ENCODE measurements around the gene EVC2. TPM values are rescaled to one million over a fixed set of nuclear protein-coding genes. Genes with fewer than 3 reads are reported as not detected.

EVC2 gene
- total RNA-seq, 1 donor from 2014 or later: 16.9 TPM

- Mint-ChIP-seq H3K27ac (no peak overlapping the region), H3K27me3 (ENCODE audit: low read depth) (no peaks in the 10 kb centered on the region)
- TF ChIP-seq CTCF (IDR thresholded peaks at IDR 0.05; ENCODE audit: unreplicated experiment): no peak
These were observed 53.6 kb downstream of the EVC2 start for GRCh38 chr4:5654791-5655190.

GRCh38 chr4:5651089-5651488, 57.3 kb downstream of the EVC2 start:
- no peak for TF ChIP-seq CTCF (IDR thresholded peaks at IDR 0.05; ENCODE audit: unreplicated experiment)
- H3K4me1 Mint-ChIP-seq: no peaks in the 10 kb centered on the region

More at GRCh38 chr4:5654791-5655190, 53.6 kb downstream of the EVC2 start:
- Mint-ChIP-seq H3K36me3 (peaks cover 32% of the 10 kb centered on the region), H3K4me3 (no peak overlapping the region), H3K4me1 (peaks cover 5% of the 10 kb centered on the region), H3K9me3 (no peaks in the 10 kb centered on the region)
- no peak for DNase-seq (ENCODE audit: low spot score in 2 of 2, unreplicated experiment in 2 of 2)

GRCh38 chr4:5650040-5650439, 58.3 kb downstream of the EVC2 start:
- H3K4me1 Mint-ChIP-seq: no peaks in the 10 kb centered on the region
- peaks cover 33% of the 10 kb centered on the region for H3K36me3 Mint-ChIP-seq

More at GRCh38 chr4:5651089-5651488, 57.3 kb downstream of the EVC2 start:
- no peaks in the 10 kb centered on the region for H3K27me3 Mint-ChIP-seq (ENCODE audit: low read depth)
- no peak overlapping the region for H3K4me3 Mint-ChIP-seq
- H3K36me3 Mint-ChIP-seq: peaks cover 26% of the 10 kb centered on the region
- DNase-seq (ENCODE audit: low spot score in 2 of 2, unreplicated experiment in 2 of 2): no peak
- no peaks in the 10 kb centered on the region for H3K9me3 Mint-ChIP-seq
- H3K27ac Mint-ChIP-seq: no peak overlapping the region

GRCh38 chr4:5647351-5647750, 61.0 kb downstream of the EVC2 start:
- TF ChIP-seq CTCF (IDR thresholded peaks at IDR 0.05; ENCODE audit: unreplicated experiment): no peak
- H3K4me1 Mint-ChIP-seq: no peaks in the 10 kb centered on the region
- DNase-seq (ENCODE audit: low spot score in 2 of 2, unreplicated experiment in 2 of 2): no peak
- H3K9me3 Mint-ChIP-seq: peaks cover 4% of the 10 kb centered on the region
- H3K27me3 Mint-ChIP-seq (ENCODE audit: low read depth): no peaks in the 10 kb centered on the region
- no peak overlapping the region for H3K4me3 Mint-ChIP-seq
- no peak overlapping the region for H3K27ac Mint-ChIP-seq
- H3K36me3 Mint-ChIP-seq: peaks cover 34% of the 10 kb centered on the region

More at GRCh38 chr4:5650040-5650439, 58.3 kb downstream of the EVC2 start:
- no peak for DNase-seq (ENCODE audit: low spot score in 2 of 2, unreplicated experiment in 2 of 2)
- Mint-ChIP-seq H3K27me3 (ENCODE audit: low read depth) (no peaks in the 10 kb centered on the region), H3K9me3 (peaks cover 4% of the 10 kb centered on the region), H3K27ac (no peak overlapping the region), H3K4me3 (no peak overlapping the region)
- no peak for TF ChIP-seq CTCF (IDR thresholded peaks at IDR 0.05; ENCODE audit: unreplicated experiment)

- H3K4me3 Mint-ChIP-seq: no peak overlapping the region
- H3K9me3 Mint-ChIP-seq: no peaks in the 10 kb centered on the region
- H3K27me3 Mint-ChIP-seq (ENCODE audit: low read depth): no peaks in the 10 kb centered on the region
- DNase-seq (ENCODE audit: low spot score in 2 of 2, unreplicated experiment in 2 of 2): no peak
- H3K36me3 Mint-ChIP-seq: peaks cover 44% of the 10 kb centered on the region
- no peak for TF ChIP-seq CTCF (IDR thresholded peaks at IDR 0.05; ENCODE audit: unreplicated experiment)
- H3K27ac Mint-ChIP-seq: no peak overlapping the region
- no peaks in the 10 kb centered on the region for H3K4me1 Mint-ChIP-seq
These were observed 68.3 kb downstream of the EVC2 start for GRCh38 chr4:5640096-5640495.

GRCh38 chr4:5639556-5639955, 68.8 kb downstream of the EVC2 start:
- no peak for DNase-seq (ENCODE audit: low spot score in 2 of 2, unreplicated experiment in 2 of 2)
- Mint-ChIP-seq H3K36me3 (peaks cover 40% of the 10 kb centered on the region), H3K9me3 (no peaks in the 10 kb centered on the region), H3K27ac (no peak overlapping the region), H3K4me1 (no peaks in the 10 kb centered on the region), H3K27me3 (ENCODE audit: low read depth) (no peaks in the 10 kb centered on the region), H3K4me3 (no peak overlapping the region)
- no peak for TF ChIP-seq CTCF (IDR thresholded peaks at IDR 0.05; ENCODE audit: unreplicated experiment)
